GM23338 (cell line): ENCODE data around the gene PHF20. TPM values are rescaled to one million over a fixed set of nuclear protein-coding genes. Genes with fewer than 3 reads are reported as not detected.

Experiments
- ATAC-seq: fragments of 200-7000 bp; cut with Tn5 transposase; 3 replicates; pipeline ENCODE4 v1.9.1; 2020
- DNase-seq: peaks from one replicate; pipeline ENCODE4 v3.0.0-alpha.2; 2015; ENCODE audit warnings: low spot score
- H2AFZ ChIP-seq: fragments of 200-600 bp; sonication (generic); 2 replicates; pipeline ENCODE4 v1.8.0; 2016; ENCODE audit warnings: antibody characterized with exemption, mild to moderate bottlenecking, moderate library complexity
- H3F3A ChIP-seq: fragments of 200-600 bp; sonication (generic); replicated peaks from 2 replicates; pipeline ENCODE4 v1.8.0; 2017; ENCODE audit warnings: antibody characterized with exemption, mixed run types, low read depth
- H3K27ac ChIP-seq: fragments of 200-600 bp; sonication (generic); 2 replicates; pipeline ENCODE4 v1.6.1; 2016; ENCODE audit warnings: low read depth
- H3K27me3 ChIP-seq: fragments of 200-600 bp; sonication (generic); 2 replicates; pipeline ENCODE4 v1.8.0; 2016; ENCODE audit warnings: mild to moderate bottlenecking, mixed run types, moderate library complexity; ENCODE audit not compliant: insufficient read depth
- H3K36me3 ChIP-seq: fragments of 200-600 bp; sonication (generic); 2 replicates; pipeline ENCODE4 v1.8.0; 2016; ENCODE audit warnings: mild to moderate bottlenecking; ENCODE audit not compliant: insufficient read depth
- H3K4me1 ChIP-seq: fragments of 200-600 bp; sonication (generic); 2 replicates; pipeline ENCODE4 v1.8.0; 2016; ENCODE audit warnings: mild to moderate bottlenecking, moderate library complexity; ENCODE audit not compliant: insufficient read depth
- H3K4me2 ChIP-seq: fragments of 200-600 bp; sonication (generic); 2 replicates; pipeline ENCODE4 v1.7.1; 2017; ENCODE audit warnings: mixed run types
- H3K4me3 ChIP-seq: fragments of 200-600 bp; sonication (generic); 2 replicates; pipeline ENCODE4 v1.6.1; 2016; ENCODE audit warnings: mixed run types
- H3K79me2 ChIP-seq: fragments of 200-600 bp; sonication (generic); replicated peaks from 2 replicates; pipeline ENCODE4 v1.8.0; 2017; ENCODE audit warnings: mild to moderate bottlenecking; ENCODE audit not compliant: insufficient read depth
- H3K9me2 ChIP-seq: fragments of 200-600 bp; sonication (generic); 2 replicates; pipeline ENCODE4 v1.8.0; 2017; ENCODE audit not compliant: insufficient read depth
- H4K20me1 ChIP-seq: fragments of 200-600 bp; sonication (generic); replicated peaks from 2 replicates; pipeline ENCODE4 v1.8.0; 2017; ENCODE audit warnings: mild to moderate bottlenecking; ENCODE audit not compliant: insufficient read depth
- H3K27ac Mint-ChIP-seq: 2 replicates; pipeline ENCODE4 v1.8.0; 2020; ENCODE audit warnings: inconsistent platforms, mild to moderate bottlenecking, moderate library complexity, mixed read lengths
- H3K27me3 Mint-ChIP-seq: 3 replicates; pipeline ENCODE4 v1.8.0; 2022; ENCODE audit warnings: low read depth, mild to moderate bottlenecking, moderate library complexity, mixed read lengths, inconsistent platforms; ENCODE audit not compliant: insufficient read depth, poor library complexity
- H3K36me3 Mint-ChIP-seq: 3 replicates; pipeline ENCODE4 v1.8.0; 2021; ENCODE audit warnings: low read depth, mild to moderate bottlenecking, inconsistent platforms, moderate library complexity, mixed read lengths
- H3K4me1 Mint-ChIP-seq: 3 replicates; pipeline ENCODE4 v1.8.0; 2020; ENCODE audit warnings: mild to moderate bottlenecking, inconsistent platforms, mixed read lengths
- H3K4me3 Mint-ChIP-seq: 3 replicates; pipeline ENCODE4 v1.8.0; 2021; ENCODE audit warnings: moderate library complexity, mild to moderate bottlenecking, inconsistent platforms, mixed read lengths
- H3K9me3 Mint-ChIP-seq: 3 replicates; pipeline ENCODE4 v1.8.0; 2020; ENCODE audit warnings: moderate library complexity, mild to moderate bottlenecking, inconsistent platforms, mixed read lengths
- CREB1 ChIP-seq: fragments of 250-450 bp; sonication (Bioruptor Pico); IDR thresholded peaks from 2 replicates; pipeline ENCODE4 v1.5.0; 2020; ENCODE audit warnings: low read depth, mild to moderate bottlenecking, moderate library complexity
- CTCF ChIP-seq, 2 experiments: fragments of 200-600 bp in 1 of 2; sonication (generic) in 1 of 2; conservative IDR thresholded peaks; 2 replicates each; pipeline versions ENCODE4 v1.5.1 to v1.6.1; 2016 to 2017; ENCODE audit warnings: antibody characterized with exemption in 2 of 2, low read depth in 2 of 2, mild to moderate bottlenecking in 2 of 2, moderate library complexity in 1 of 2
- ETS1 ChIP-seq: IDR thresholded peaks from 2 replicates; pipeline ENCODE4 v1.6.1; 2016; ENCODE audit warnings: antibody characterized with exemption
- EZH2 ChIP-seq: fragments of 200-600 bp; sonication (generic); IDR thresholded peaks from one replicate; pipeline ENCODE4 v1.8.0; 2017; ENCODE audit warnings: antibody characterized with exemption, mild to moderate bottlenecking, low read depth; ENCODE audit not compliant: unreplicated experiment
- EZH2phosphoT487 ChIP-seq: fragments of 200-600 bp; sonication (generic); IDR thresholded peaks from one replicate; pipeline ENCODE4 v1.8.1; 2018; ENCODE audit warnings: antibody characterized with exemption; ENCODE audit not compliant: unreplicated experiment
- JUNB ChIP-seq: IDR thresholded peaks from one replicate; pipeline ENCODE4 v1.6.1; 2016; ENCODE audit warnings: antibody characterized with exemption; ENCODE audit not compliant: unreplicated experiment
- NANOG ChIP-seq: IDR thresholded peaks from 2 replicates; pipeline ENCODE4 v1.6.1; 2016; ENCODE audit warnings: antibody characterized with exemption, borderline replicate concordance
- POLR2AphosphoS5 ChIP-seq: IDR thresholded peaks from 2 replicates; pipeline ENCODE4 v1.6.1; 2016; ENCODE audit warnings: antibody characterized with exemption, low read depth
- REST ChIP-seq: IDR thresholded peaks from one replicate; pipeline ENCODE4 v1.6.1; 2018; ENCODE audit warnings: antibody characterized with exemption; ENCODE audit not compliant: unreplicated experiment
- STAT1 ChIP-seq: IDR thresholded peaks from one replicate; pipeline ENCODE4 v1.6.1; 2016; ENCODE audit warnings: antibody characterized with exemption; ENCODE audit not compliant: unreplicated experiment
- ZNF114 ChIP-seq: fragments of 250-450 bp; sonication (Bioruptor Pico); IDR thresholded peaks from 2 replicates; pipeline ENCODE4 v1.5.0; 2020; ENCODE audit warnings: mild to moderate bottlenecking, moderate library complexity
- ZNF331 ChIP-seq: fragments of 250-450 bp; sonication (Bioruptor Pico); IDR thresholded peaks from 2 replicates; pipeline ENCODE4 v1.5.0; 2020; ENCODE audit warnings: low read depth, mild to moderate bottlenecking, moderate library complexity
- ZNF462 ChIP-seq: fragments of 250-450 bp; sonication (Bioruptor Pico); IDR thresholded peaks from 2 replicates; pipeline ENCODE4 v1.5.0; 2020; ENCODE audit warnings: mild to moderate bottlenecking, moderate library complexity
- polyA plus RNA-seq: library from polyadenylated mRNA; unstranded; fragments of >200 nt; fragmentation: Nextera tagmentation; extraction: Ambion mirVana; gene quantifications from 2 replicates; pipeline ENCODE4 v1.2.1, GENCODE V29; 2016
- total RNA-seq: library from RNA; depleted of rRNA; stranded (reverse); fragments of >200 nt; shearing (Covaris generic); gene quantifications from 2 replicates; pipeline ENCODE4 v1.2.3, GENCODE V29; 2014

Gene PHF20
- total and polyA plus RNA-seq, 2 experiments from 2014 or later: 71.8 to 103 TPM

- H3K79me2 ChIP-seq: peaks cover 20% of the 10 kb centered on the region
Measured at GRCh38 chr20:35828916-35829315, 57.1 kb downstream of the PHF20 start.

More at GRCh38 chr20:35828916-35829315, 57.1 kb downstream of the PHF20 start:
- no peak for TF ChIP-seq ZNF114
- TF ChIP-seq ZNF462 (CRISPR knock-in tag): no peak
- no peak for TF ChIP-seq STAT1
- TF ChIP-seq CREB1: no peak
- no peak for TF ChIP-seq CTCF (conservative IDR thresholded peaks at IDR 0.05; ENCODE audit: low read depth in 2 of 2)
- TF ChIP-seq JUNB: no peak
- no peak for TF ChIP-seq NANOG
- TF ChIP-seq ZNF331: no peak
- no peak for TF ChIP-seq REST
- TF ChIP-seq ETS1: no peak
- TF ChIP-seq POLR2AphosphoS5: no peak
- no peak for TF ChIP-seq EZH2phosphoT487
- TF ChIP-seq EZH2: no peak
- no peak for DNase-seq
- Mint-ChIP-seq H3K27me3 (peaks cover 4% of the 10 kb centered on the region), H3K27ac (no peak overlapping the region), H3K9me3 (peaks cover 7% of the 10 kb centered on the region; the same call in 2 of the 3 replicates), H3K36me3 (peaks cover 21% of the 10 kb centered on the region), H3K4me1 (no peaks in the 10 kb centered on the region; the same call in 2 of the 3 replicates), H3K4me3 (no peak overlapping the region)
- no peak overlapping the region for H2AFZ ChIP-seq
- H3K9me2 ChIP-seq: no peaks in the 10 kb centered on the region
- no peaks in the 10 kb centered on the region for H3K27me3 ChIP-seq
- H3K4me3 ChIP-seq: no peak overlapping the region
- H3F3A ChIP-seq: no peaks in the 10 kb centered on the region
- H3K36me3 ChIP-seq: peaks cover 10% of the 10 kb centered on the region; the same call in 1 of the 2 replicates
- no peaks in the 10 kb centered on the region for H3K4me1 ChIP-seq
- H3K27ac ChIP-seq: 0 out of 2 replicates have a peak overlapping the region, but pooled peaks have one; percentile 50
- H4K20me1 ChIP-seq: peaks cover 13% of the 10 kb centered on the region
- H3K4me2 ChIP-seq: no peak overlapping the region
- no peak for ATAC-seq
